Activated CD4-positive, alpha-beta T cell treated with anti-CD3 and anti-CD28 coated beads for 36 hours (primary cell): Measurements from ENCODE around the gene ETNK2. TPM values are rescaled to one million over a fixed set of nuclear protein-coding genes. Genes with fewer than 3 reads are reported as not detected.

Experiments
- ATAC-seq: fragments of 200-7000 bp; cut with Tn5 transposase; one replicate; pipeline ENCODE4 v1.10.0; 2021; ENCODE audit warnings: mild to moderate bottlenecking, moderate library complexity
- CTCF ChIA-PET: fragments of 350-600 bp; sonication (Branson Sonifier 250); formaldehyde crosslinking; loops from one replicate; lab custom pipeline; 2021; ENCODE audit warnings: antibody characterized with exemption; lab: Charles Lee
- POLR2A ChIA-PET: fragments of 350-600 bp; sonication (Branson Sonifier 250); formaldehyde crosslinking; loops from one replicate; lab custom pipeline; 2021; ENCODE audit warnings: antibody characterized with exemption, inconsistent platforms; lab: Charles Lee
- DNase-seq: peaks from one replicate; pipeline ENCODE4 v3.0.0-alpha.2; 2020
- H3K27ac Mint-ChIP-seq: one replicate; pipeline ENCODE4 v1.8.0; 2021; ENCODE audit warnings: mixed read lengths
- H3K27me3 Mint-ChIP-seq: one replicate; pipeline ENCODE4 v1.8.0; 2021; ENCODE audit warnings: mixed read lengths
- H3K36me3 Mint-ChIP-seq: one replicate; pipeline ENCODE4 v1.8.0; 2021; ENCODE audit warnings: low read depth, mixed read lengths
- H3K4me1 Mint-ChIP-seq: one replicate; pipeline ENCODE4 v1.8.0; 2021; ENCODE audit warnings: mixed read lengths
- H3K4me3 Mint-ChIP-seq: one replicate; pipeline ENCODE4 v1.8.0; 2021; ENCODE audit warnings: mild to moderate bottlenecking, moderate library complexity, mixed read lengths
- H3K9me3 Mint-ChIP-seq: one replicate; pipeline ENCODE4 v1.8.0; 2021; ENCODE audit warnings: low read depth, mixed read lengths
- intact Hi-C, 2 experiments: fragments of 100-400 bp; cut with DNase I in 1 of 2; cut with micrococcal nuclease in 1 of 2; formaldehyde crosslinking; loops; one replicate each; pipeline versions ENCODE4 v1.14.2 to v1.15.1; 2022 to 2024; cut with DNase I, micrococcal nuclease
- total RNA-seq, 2 experiments: library from RNA; stranded (reverse); gene quantifications; one replicate each; pipeline ENCODE4 v1.2.3, GENCODE V29; 2021

The ETNK2 gene
- total RNA-seq, 2 experiments from 2014 or later: 0.77 to 0.82 TPM

- CTCF ChIA-PET: interaction anchor here (1.9 to 4.9 kb wide), 3 partner anchors 258 to 271 kb away, joined by 4 to 25 read pairs (median 15); partner anchors contain the start of gene SNRPE
- DNase-seq (no peak), ATAC-seq (no peak)
- H3K36me3 Mint-ChIP-seq: no peaks in the 10 kb centered on the region
- intact Hi-C loops: no loop called here
- no peaks in the 10 kb centered on the region for H3K9me3 Mint-ChIP-seq
- no peak overlapping the region for H3K27ac Mint-ChIP-seq
- H3K4me1 Mint-ChIP-seq: peaks cover 5% of the 10 kb centered on the region
- POLR2A ChIA-PET: no interaction called here
- no peak overlapping the region for H3K4me3 Mint-ChIP-seq
- no peaks in the 10 kb centered on the region for H3K27me3 Mint-ChIP-seq
These were observed 20.6 kb downstream of the ETNK2 start for GRCh38 chr1:204130981-204131892.

DNA sequence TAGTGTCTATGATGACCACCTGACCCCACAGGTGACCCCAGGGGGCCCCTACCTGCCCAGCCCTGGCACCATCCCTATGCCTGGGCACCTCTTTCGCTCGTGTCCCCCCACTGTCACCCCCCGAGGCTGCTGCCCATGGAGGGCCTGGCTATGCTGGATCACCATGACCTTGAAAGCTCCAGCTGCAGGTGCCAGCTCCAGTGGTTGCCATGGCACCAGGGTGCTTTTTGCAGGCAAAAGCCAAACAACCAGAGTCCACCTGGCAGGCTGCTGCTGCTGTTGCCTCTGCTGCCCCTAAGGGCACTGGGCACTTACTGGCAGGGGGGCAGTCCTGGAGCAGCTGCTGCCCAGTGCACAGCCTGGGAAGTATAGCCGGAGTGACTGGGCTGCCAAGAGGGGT is 21.7 kb downstream of the ETNK2 start:
- CTCF ChIA-PET: interaction anchor here (0.6 to 4.9 kb wide), 6 partner anchors 129 to 892 kb away, joined by 3 to 25 read pairs (median 13); partner anchors contain the start of gene SNRPE

GRCh38 chr1:204128964-204129896 is 22.6 kb downstream of the ETNK2 start:
- Mint-ChIP-seq H3K36me3 (no peaks in the 10 kb centered on the region), H3K9me3 (no peaks in the 10 kb centered on the region), H3K27me3 (no peaks in the 10 kb centered on the region), H3K4me3 (no peak overlapping the region), H3K27ac (no peak overlapping the region), H3K4me1 (peaks cover 5% of the 10 kb centered on the region)
- peak; percentile 88 for ATAC-seq
- peak; percentile 82 for DNase-seq
- CTCF ChIA-PET: interaction anchor here (0.5 to 4.9 kb wide), 40 partner anchors 8 to 980 kb away, joined by 3 to 25 read pairs (median 3); partner anchors contain the start of gene SNRPE
- POLR2A ChIA-PET: interaction anchor here (0.5 to 0.6 kb wide), 2 partner anchors 14 to 435 kb away, joined by 4 to 12 read pairs; no protein-coding TSS in a partner anchor
- intact Hi-C loops: loop anchor here (1.0 to 5.0 kb wide), 4 partner anchors 258 to 862 kb away; partner anchors contain the start of genes SNRPE (in 2 of the 2) and ATP2B4 (in 1 of the 2)

More for the DNA sequence above, 21.7 kb downstream of the ETNK2 start:
- H3K36me3 Mint-ChIP-seq: no peaks in the 10 kb centered on the region
- intact Hi-C loops: no loop called here
- no peak for DNase-seq
- H3K27ac Mint-ChIP-seq: no peak overlapping the region
- no peaks in the 10 kb centered on the region for H3K27me3 Mint-ChIP-seq
- H3K9me3 Mint-ChIP-seq: no peaks in the 10 kb centered on the region
- no peak for ATAC-seq
- H3K4me3 Mint-ChIP-seq: no peak overlapping the region
- peaks cover 5% of the 10 kb centered on the region for H3K4me1 Mint-ChIP-seq
- POLR2A ChIA-PET: no interaction called here

DNA sequence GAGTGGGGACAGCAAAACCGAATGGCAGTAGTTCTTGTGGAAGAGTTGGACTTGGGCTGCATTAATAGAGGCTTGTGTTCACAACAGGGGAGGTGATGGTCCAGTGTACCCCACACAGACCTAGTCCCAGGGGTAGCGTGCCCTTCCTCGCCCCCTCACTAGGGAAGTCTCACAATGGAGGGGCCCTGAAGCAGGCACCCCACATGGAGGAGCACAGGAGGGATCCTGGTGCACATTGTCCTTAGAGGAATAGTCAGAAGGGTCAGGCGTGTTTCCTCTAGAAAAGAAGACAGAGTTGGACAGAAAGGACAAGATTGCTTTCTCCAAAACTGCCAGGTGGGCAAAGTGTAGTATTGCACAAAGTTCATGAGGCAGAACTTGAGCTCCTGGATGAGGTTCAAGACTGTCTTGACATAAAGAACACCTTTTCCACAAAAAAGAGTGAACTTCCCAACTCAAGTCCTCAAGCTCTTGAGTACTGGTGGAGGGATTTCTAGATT is 23.3 kb downstream of the ETNK2 start:
- H3K36me3 Mint-ChIP-seq: no peaks in the 10 kb centered on the region
- ChIA-PET POLR2A (no interaction called here), CTCF (interaction anchor here (0.5 to 4.9 kb wide), 37 partner anchors 8 to 981 kb away, joined by 3 to 25 read pairs (median 4); partner anchors contain the start of gene SNRPE)
- H3K27ac Mint-ChIP-seq: no peak overlapping the region
- DNase-seq: no peak
- no peaks in the 10 kb centered on the region for H3K27me3 Mint-ChIP-seq
- peaks cover 5% of the 10 kb centered on the region for H3K4me1 Mint-ChIP-seq
- intact Hi-C loops: loop anchor here in 1 of 2 experiments (2.0 to 5.0 kb wide), 3 partner anchors 258 to 861 kb away; partner anchors contain the start of gene ATP2B4
- H3K4me3 Mint-ChIP-seq: no peak overlapping the region
- ATAC-seq: no peak
- no peaks in the 10 kb centered on the region for H3K9me3 Mint-ChIP-seq

DNA sequence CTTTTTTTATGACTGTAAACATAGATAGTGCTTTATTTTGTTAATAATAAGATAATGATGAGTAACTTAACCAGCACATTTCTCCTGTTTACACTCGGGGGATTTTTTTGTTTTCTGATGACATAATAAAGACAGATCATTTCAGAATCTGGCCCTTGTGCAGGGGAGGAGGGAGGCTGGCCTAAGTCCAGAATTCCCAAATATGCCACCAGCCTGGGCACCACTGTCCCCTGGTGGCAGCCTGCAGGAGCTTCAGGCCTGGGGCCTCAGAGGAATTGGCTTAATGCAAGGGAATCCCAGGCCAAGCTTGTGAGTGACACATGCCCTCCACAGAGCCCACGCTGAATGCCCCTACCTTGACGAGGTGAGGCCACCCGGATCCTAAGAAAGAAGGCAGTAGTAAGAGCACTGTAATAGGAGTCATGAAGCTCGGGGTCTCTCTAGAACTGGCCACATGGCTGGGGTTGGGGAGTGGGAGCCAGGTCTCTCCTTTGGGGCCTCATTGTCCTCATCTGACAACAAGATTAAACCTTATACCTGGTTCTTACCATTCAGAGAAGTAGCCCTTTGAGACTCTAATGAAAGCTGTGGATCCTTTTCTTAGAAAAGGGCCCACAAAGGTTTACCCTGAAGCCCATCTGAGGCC is 24.1 kb downstream of the ETNK2 start:
- ATAC-seq (peak; percentile 34), DNase-seq (peak; percentile 54)
- POLR2A ChIA-PET: no interaction called here
- Mint-ChIP-seq H3K36me3 (no peaks in the 10 kb centered on the region), H3K9me3 (no peaks in the 10 kb centered on the region), H3K4me1 (peaks cover 5% of the 10 kb centered on the region), H3K27me3 (no peaks in the 10 kb centered on the region), H3K27ac (no peak overlapping the region), H3K4me3 (no peak overlapping the region)
- CTCF ChIA-PET: interaction anchor here (0.6 to 4.9 kb wide), 10 partner anchors 10 to 269 kb away, joined by 3 to 25 read pairs (median 6); no protein-coding TSS in a partner anchor
- intact Hi-C loops: loop anchor here in 1 of 2 experiments (2.0 to 5.0 kb wide), 3 partner anchors 257 to 860 kb away; partner anchors contain the start of gene ATP2B4

DNA sequence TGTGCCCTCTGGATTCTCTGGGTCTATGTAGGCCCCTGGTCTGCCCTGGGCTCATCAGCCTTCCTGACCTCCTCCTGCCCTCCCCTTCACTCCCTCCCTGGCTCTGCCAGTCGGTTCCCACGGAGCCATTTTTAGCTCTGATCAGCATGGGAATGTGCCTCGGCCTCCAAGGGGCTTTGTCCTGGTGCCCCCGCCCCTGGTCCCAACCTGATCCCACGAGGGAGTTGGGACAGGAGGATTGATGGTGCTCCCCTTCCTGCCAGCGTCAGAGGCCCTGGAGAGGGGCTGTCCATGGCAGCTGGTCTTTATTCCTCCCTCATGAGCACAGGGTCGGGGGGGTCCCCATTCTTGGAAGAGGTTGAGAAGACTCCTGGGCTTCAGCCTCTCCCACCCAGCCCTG is 24.9 kb downstream of the ETNK2 start:
- ChIA-PET CTCF (interaction anchor here (1.0 to 4.9 kb wide), 3 partner anchors 253 to 267 kb away, joined by 3 to 25 read pairs (median 6); no protein-coding TSS in a partner anchor), POLR2A (no interaction called here)
- H3K4me3 Mint-ChIP-seq: no peak overlapping the region
- intact Hi-C loops: loop anchor here in 1 of 2 experiments (5.0 kb wide), 2 partner anchors 500 to 860 kb away; partner anchors contain the start of gene ATP2B4
- H3K9me3 Mint-ChIP-seq: no peaks in the 10 kb centered on the region
- H3K36me3 Mint-ChIP-seq: no peaks in the 10 kb centered on the region
- no peak for ATAC-seq
- DNase-seq: no peak
- peaks cover 5% of the 10 kb centered on the region for H3K4me1 Mint-ChIP-seq
- no peaks in the 10 kb centered on the region for H3K27me3 Mint-ChIP-seq
- H3K27ac Mint-ChIP-seq: no peak overlapping the region

DNA sequence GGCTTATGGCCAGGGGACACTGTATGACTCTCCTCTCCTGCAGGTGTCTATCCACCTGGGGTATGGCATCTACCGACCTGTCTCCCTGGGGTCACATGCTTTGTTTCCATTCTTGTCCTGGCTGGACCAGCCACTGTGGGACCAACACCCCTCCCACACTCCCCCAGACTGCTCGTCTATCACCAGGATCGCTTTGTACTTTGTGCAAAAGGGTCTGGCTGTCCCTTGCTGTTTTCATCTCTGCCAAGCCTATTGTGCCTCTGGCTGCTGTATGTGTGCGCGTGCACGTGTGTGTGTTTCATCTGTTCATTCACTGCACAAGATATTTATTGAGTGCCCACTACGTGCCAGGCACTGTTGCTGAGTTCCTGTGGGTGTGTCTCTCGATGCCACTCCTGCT is 25.5 kb downstream of the ETNK2 start:
- no peak overlapping the region for H3K4me3 Mint-ChIP-seq
- CTCF ChIA-PET: interaction anchor here (1.0 kb wide), 1 partner anchor 257 kb away, joined by 3 read pairs; no protein-coding TSS in a partner anchor
- intact Hi-C loops: loop anchor here in 1 of 2 experiments (5.0 kb wide), 2 partner anchors 499 to 859 kb away; partner anchors contain the start of gene ATP2B4

DNA sequence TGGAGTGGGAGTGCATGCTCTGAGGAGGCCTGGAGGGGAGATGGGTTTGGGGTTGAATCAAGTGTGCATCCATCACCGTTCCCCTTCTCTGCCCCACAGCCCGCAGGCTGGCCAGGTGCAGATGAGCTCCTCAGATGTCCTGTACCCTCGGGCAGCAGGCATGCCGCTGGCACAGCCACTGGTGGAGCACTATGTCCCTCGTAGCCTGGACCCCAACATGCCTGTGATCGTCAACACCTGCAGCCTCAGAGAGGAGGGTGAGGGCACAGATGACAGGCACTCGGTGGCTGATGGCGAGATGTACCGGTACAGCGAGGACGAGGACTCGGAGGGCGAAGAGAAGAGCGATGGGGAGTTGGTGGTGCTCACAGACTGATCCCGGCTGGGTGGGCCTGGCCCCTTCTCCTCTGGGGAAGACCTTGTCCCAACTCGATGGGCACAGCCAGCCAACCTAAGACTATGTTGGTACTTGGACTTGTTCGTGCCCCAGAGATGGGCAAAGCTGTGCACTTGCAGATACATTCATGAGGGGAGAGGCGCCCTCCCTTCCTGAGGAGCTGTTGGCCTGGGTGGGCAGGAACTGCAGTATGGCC is 26.0 kb downstream of the ETNK2 start:
- no peak overlapping the region for H3K27ac Mint-ChIP-seq
- H3K4me3 Mint-ChIP-seq: no peak overlapping the region
- intact Hi-C loops: loop anchor here in 1 of 2 experiments (5.0 kb wide), 2 partner anchors 499 to 859 kb away; partner anchors contain the start of gene ATP2B4
- ATAC-seq: no peak
- H3K9me3 Mint-ChIP-seq: no peaks in the 10 kb centered on the region
- H3K4me1 Mint-ChIP-seq: peaks cover 5% of the 10 kb centered on the region
- DNase-seq: no peak
- ChIA-PET CTCF (interaction anchor here (0.6 to 0.8 kb wide), 3 partner anchors 12 to 87 kb away, joined by 3 to 5 read pairs (median 4); no protein-coding TSS in a partner anchor), POLR2A (no interaction called here)
- H3K36me3 Mint-ChIP-seq: no peaks in the 10 kb centered on the region
- H3K27me3 Mint-ChIP-seq: no peaks in the 10 kb centered on the region

More for the DNA sequence above, 25.5 kb downstream of the ETNK2 start:
- Mint-ChIP-seq H3K27me3 (no peaks in the 10 kb centered on the region), H3K9me3 (no peaks in the 10 kb centered on the region), H3K36me3 (no peaks in the 10 kb centered on the region), H3K27ac (no peak overlapping the region), H3K4me1 (peaks cover 5% of the 10 kb centered on the region)
- POLR2A ChIA-PET: no interaction called here
- no peak for DNase-seq
- ATAC-seq: no peak

DNA sequence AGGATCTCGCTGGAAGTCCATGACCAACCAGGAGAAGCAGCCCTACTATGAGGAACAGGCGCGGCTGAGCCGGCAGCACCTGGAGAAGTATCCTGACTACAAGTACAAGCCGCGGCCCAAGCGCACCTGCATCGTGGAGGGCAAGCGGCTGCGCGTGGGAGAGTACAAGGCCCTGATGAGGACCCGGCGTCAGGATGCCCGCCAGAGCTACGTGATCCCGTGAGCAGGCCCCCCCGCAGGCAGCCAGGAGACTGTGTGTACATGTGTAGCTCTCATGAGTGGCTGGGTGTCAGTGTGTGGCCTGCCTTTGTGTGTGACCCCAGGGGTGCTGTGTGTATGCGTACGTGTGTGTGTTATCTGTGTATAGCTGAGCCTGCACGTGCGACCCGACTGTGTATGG is 27.2 kb downstream of the ETNK2 start:
- intact Hi-C loops: loop anchor here in 1 of 2 experiments (5.0 kb wide), 2 partner anchors 497 to 857 kb away; partner anchors contain the start of gene ATP2B4
- POLR2A ChIA-PET: no interaction called here
- ATAC-seq (no peak), DNase-seq (no peak)
- no peak overlapping the region for H3K27ac Mint-ChIP-seq
- no peak overlapping the region for H3K4me3 Mint-ChIP-seq
- no peaks in the 10 kb centered on the region for H3K27me3 Mint-ChIP-seq
- CTCF ChIA-PET: interaction anchor here (0.5 to 0.8 kb wide), 3 partner anchors 19 to 264 kb away, joined by 3 to 4 read pairs (median 4); no protein-coding TSS in a partner anchor
- peaks cover 5% of the 10 kb centered on the region for H3K4me1 Mint-ChIP-seq
- H3K9me3 Mint-ChIP-seq: no peaks in the 10 kb centered on the region
- no peaks in the 10 kb centered on the region for H3K36me3 Mint-ChIP-seq
